H54 (cell line): ENCODE results near the gene HDHD2.
A peak's percentile ranks its signal among the peaks of the same experiment; 100 is the strongest.

Experiments
- DNase-seq: peaks from one replicate; pipeline ENCODE4 v3.0.0; 2011; ENCODE audit warnings: low spot score, mixed read lengths; ENCODE audit not compliant: insufficient read length
- FAIRE-seq: peaks from 3 replicates; lab custom pipeline; 2011; peaks lifted over from hg19 to GRCh38; lab: Jason Lieb, UNC
- POLR2A ChIP-seq: IDR thresholded peaks from 2 replicates; pipeline ENCODE4 v1.6.1; 2011; ENCODE audit warnings: low read depth, mild to moderate bottlenecking, low read length

Gene HDHD2

DNA sequence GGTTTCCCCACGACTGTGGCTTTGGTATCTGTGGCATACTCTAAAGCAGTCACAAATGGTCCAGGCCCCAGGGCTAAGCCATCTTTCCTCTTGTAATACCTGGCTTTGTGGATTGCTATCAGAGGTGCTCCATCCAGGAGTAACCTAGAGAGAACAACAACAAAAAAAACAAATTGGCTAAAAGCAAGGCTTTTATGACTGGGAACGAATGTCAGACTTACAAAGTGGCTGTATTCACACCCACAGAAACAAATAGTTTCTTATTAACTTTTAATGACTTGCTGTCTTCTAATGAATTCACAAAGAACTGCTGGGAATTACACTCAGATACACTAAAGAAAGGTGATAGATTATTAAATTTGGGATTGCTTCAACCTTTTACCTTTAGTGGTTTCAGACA is 35.1 kb downstream of the HDHD2 start:
- FAIRE-seq (no peak), DNase-seq (no peak)
- no peak for TF ChIP-seq POLR2A

DNA sequence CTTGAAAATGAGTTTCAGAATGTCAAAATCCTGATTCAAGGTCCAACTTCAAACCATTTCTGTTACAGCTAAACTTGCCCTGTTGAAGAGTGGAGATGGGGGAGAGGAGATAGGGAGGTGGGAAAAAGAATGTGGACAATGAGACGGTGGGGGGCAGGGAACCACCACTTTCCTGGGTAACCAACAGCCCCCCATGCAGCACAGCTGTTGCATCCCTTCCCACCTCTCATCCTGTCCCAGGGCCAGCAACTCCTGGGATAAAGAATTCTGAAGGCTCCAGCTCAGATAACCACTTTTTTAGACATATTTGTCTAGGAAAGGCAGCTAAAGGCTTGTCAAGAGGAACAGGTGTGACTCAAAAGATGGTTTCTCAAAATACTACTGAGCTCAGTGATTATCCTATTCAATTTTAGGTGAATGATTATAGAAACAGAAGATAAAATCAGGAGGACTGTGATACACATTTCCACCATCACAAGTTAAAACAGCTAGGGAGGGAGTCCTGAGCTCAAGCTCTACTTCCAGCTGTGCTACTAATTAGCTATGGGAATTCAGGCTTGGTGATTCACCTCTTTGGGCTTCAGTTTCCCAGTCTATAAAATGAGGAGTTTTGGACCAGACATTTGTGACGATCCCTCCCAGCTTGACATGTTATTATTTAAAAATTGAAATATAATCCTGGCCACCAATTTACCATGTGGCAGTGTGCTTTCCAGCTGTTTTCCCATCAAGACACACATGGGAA is 36.3 kb downstream of the HDHD2 start:
- no peak for TF ChIP-seq POLR2A
- FAIRE-seq, result no peak

DNA sequence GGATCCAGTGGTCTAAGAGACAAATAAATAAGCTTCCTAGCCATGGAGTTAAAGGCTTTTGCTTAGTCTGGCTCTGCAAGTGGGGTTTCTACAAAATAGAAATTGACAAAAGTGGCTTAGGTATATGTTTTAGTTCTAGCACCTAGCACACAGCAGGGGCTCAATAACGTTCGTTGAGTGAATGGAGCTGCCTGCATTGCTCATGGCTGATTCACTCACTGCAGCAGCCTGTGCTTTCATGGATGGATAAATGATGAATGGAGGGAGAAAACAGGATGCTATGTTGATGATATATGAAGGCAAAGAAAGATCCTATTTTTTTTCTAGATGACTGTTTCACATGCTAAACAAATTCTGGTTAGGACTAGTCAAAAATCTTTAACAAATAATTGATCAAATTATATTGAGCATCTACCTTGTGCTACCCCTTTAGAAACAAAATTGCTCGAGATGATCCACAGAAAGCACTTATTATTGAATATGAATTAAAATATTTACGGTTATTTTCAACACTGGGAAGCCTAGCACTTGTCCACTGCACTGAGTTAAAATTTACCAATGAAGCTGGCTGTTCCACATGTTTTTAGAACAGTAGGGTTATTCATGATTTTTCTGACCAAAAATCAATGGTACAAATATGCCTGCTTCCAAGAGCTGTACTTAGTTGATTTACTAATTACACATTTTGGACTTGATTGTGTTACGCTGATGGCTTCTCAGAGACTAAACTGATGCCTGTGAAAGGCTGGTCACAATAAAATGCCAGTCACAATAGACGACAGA is 39.6 kb downstream of the HDHD2 start:
- peak; percentile 84 for FAIRE-seq
- DNase-seq, result peak; percentile 26
- no peak for TF ChIP-seq POLR2A

More for the DNA sequence above, 36.3 kb downstream of the HDHD2 start:
- DNase-seq, result no peak

DNA sequence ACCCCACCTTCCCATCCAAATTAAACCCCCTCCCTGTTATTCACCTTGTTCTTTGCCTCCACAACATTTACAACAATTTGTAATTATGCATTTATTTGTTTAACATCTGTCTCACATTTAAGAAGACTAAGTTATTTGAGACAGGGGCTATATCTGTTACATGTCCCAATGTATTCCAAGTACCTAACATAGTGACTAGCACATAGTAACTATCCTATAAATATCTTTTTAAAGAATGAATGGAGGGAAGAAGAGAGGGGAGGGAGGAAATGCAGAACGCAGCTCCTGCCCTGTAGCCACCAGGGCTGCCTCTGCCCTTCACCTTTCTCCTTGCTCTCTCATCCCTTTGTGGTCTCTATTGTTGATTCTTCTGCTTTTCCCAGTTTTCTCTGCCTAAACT is 40.6 kb downstream of the HDHD2 start:
- DNase-seq (no peak), FAIRE-seq (no peak)
- no peak for TF ChIP-seq POLR2A

DNA sequence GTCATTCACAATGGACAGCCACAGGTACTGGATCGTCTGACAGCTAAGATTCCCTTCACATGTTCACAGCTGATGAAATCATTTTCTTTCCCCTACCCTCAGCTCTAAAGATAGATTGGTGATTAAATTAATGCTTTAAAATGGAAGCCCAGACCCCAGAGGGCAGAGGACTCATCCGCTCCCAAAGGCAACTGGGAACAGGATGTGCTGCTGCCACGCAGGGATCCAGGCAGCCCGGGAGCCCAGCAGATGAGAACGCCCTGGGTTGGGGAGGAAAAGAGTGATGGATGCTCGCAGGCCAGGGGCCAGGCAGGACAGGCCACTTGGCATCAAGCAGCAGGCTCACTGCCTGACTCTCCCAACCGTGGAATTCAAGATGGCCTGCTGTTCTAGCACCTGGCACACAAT is 41.3 kb downstream of the HDHD2 start:
- no peak for TF ChIP-seq POLR2A
- DNase-seq (no peak), FAIRE-seq (no peak)

DNA sequence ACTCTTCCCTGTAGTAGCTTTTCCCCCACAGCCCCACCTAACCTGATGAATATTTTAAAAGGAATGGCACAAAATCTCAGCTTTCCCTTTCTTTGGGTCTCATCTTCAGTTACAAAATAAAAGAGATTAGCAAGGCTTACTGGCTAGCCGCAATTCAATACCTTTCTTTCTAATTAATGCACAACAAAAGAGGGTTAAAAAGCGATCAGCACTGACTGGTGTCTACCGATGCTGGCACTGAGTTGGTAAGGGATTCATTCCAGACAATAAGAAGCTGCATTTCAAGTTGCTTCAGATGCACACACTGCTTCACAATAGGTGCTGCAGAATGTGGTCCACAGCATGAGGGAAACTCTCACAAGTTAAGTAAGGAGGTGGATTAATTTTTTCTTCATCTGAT is 41.9 kb downstream of the HDHD2 start:
- no peak for DNase-seq
- no peak for FAIRE-seq
- TF ChIP-seq POLR2A, result no peak

DNA sequence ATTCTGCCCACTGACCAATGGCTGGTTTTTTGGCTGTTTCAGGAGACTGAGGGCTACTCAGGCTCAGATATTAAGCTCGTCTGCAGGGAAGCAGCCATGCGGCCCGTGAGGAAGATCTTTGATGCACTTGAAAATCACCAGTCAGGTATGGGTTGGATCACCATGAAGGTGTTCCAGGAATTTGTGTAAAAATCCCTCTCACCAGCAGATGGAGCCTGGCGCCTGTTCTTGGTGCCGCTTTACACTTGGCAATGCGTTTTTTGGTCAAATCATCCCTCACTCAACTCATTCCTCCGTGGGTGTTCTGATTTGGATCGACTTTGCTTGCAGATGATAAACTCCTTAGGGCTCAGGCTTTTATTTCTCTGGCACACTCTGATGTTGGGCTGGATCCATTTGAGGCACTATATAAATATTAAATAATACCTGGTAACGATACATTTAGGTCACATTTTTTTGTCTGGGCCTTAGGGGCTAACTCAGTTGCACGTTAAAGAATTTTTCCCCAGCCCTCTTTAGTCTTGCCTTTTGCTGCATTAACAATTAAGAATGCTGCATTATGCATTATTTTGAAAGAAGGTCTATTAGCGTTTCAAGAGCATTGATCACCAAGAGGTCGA is 50.0 kb downstream of the HDHD2 start:
- no peak for FAIRE-seq
- DNase-seq, result no peak
- no peak for TF ChIP-seq POLR2A

DNA sequence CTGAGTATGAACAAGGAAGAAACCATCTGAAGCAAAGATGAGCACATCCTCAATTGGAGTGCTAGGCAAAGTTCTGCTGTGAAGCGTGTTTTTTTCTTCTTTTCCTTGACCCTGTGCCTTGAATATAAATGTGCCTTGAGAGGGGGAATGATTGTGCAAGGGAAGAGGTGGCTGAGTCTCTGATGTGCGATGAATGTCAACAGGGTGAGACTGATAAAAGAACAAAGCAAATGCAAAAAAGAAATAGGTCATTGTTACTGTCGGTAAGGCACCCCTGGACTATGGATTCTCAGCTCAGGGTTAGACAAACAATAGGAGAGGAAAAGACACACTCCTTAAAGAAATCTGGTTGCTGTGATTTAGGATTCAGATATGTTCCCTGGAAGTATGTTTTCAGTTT is 54.5 kb downstream of the HDHD2 start:
- DNase-seq (no peak), FAIRE-seq (no peak)
- no peak for TF ChIP-seq POLR2A

DNA sequence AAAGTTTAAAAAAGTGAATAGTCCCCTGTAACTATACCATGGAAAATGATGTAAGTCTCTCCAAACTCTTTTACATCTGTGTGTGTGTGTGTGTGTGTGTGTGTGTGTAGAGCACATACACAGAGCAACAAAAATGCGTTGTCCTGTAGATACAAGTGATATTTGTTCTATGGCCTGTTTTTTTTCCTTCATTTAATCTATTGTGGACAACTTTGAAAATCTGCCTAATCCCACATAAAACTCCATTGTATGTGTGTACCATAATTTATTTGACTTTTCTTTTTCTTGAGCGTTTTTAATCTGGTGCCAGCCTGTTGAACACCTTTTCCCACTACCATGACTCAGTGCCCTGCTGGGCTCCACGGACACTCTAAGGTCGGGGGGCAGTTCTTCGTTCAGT is 62.6 kb downstream of the HDHD2 start:
- TF ChIP-seq POLR2A, result no peak

DNA sequence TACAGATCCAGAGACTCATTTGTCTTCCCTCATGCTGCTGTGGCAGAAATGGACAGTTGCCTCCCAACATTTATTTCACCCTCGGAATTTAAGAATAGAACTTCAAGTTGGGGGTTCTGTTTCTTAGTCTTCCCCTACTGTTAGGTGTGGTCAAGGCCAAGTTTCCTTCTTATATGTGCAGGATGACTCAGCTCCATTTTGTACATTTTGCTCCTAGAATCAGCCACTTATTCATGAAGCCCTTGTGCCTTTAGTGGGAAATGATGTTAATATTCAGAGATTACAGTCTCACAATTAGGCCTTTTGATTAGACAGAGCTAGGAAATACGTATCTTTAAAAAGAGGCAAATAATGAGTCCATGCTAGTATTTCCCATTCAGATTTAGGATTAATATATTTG is 68.7 kb downstream of the HDHD2 start:
- FAIRE-seq (no peak), DNase-seq (no peak)
- no peak for TF ChIP-seq POLR2A

More for the DNA sequence above, 62.6 kb downstream of the HDHD2 start:
- FAIRE-seq (no peak), DNase-seq (no peak)

DNA sequence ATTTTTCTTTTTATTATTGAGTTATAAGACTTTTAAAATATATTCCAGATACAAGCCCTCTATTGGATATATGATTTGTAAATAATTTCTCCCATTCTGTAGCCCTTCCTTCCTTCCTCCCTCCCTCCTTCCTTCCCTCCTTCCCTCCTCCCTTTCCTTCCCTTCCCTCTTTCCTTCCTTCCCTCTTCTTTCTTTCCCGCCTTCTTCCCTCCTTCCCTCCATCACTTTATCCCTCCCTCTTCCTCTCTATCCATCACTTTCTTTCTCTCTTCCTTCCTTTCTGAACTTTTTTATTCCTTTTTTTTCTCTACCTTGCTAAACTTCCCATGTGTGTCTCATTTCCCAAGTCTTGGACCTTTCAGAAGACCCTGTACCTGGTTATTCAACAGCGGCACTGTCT is 69.4 kb downstream of the HDHD2 start:
- TF ChIP-seq POLR2A, result no peak
- no peak for DNase-seq
- no peak for FAIRE-seq

DNA sequence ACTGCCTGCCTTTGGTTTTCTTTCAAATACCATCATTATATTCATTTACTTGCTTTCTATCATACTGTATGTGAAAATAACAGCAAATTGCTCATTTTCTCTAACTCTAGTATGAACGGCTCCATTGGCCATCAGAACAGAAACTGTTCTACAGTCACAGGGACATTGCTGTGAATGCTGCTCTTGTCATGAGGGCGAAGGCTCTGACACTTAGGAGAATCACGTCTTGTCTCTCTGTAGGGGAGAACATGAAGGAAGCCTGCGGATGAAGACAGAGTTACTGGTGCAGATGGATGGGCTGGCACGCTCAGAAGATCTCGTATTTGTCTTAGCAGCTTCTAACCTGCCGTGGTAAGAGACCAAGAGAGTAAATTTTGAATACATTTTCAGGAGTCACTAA is 73.2 kb downstream of the HDHD2 start:
- DNase-seq (no peak), FAIRE-seq (no peak)
- no peak for TF ChIP-seq POLR2A

DNA sequence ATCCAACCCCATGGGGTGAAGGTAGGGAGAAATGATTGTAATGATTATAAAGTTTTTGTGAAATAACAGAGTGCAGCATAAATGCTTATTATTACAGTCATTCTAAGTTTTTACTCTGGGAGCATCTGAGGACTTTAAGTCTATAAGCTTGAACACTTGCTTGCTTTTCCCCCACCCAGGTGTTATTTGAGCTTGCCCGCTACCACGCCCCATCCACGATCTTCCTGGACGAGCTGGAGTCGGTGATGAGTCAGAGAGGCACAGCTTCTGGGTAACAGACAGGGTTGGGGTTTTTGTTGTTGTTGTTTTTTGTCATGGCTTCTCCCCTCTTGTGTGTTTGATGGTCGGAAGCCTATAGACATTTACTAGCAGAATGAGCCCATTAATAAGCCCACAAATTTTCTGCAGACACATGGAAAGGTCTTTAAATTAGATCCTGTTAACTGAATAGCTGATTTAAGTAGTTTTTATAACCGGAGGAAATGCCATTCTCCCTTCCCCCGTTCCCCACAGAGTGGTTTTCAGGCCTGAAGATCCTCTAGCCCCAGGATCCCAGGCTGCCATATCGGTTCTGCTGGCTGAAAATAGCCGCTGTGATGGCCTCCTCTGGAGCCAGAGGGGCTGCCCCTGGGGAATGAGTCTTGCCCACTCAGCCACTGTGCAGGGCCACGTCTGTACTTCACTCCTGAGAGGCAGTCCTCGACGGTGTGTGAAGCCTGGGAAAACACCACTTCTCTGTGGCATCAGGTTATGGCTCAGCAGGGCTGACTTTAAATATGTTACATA is 75.0 kb downstream of the HDHD2 start:
- no peak for TF ChIP-seq POLR2A
- FAIRE-seq (peak; percentile 55), DNase-seq (peak; percentile 45)
